ENCODE data around the gene DIAPH1.

DIAPH1 gene

GRCh38 chr5:141519605-141520565, 98.9 kb downstream of the DIAPH1 start:
- DNase-seq (ENCODE audit: low read depth) = no peak

- no peak for DNase-seq (ENCODE audit: low read depth)
Measured at GRCh38 chr5:141518618-141519015, 100.2 kb downstream of the DIAPH1 start.

- DNase-seq (ENCODE audit: low read depth) = no peak
Measured at GRCh38 chr5:141517880-141518617, 100.8 kb downstream of the DIAPH1 start.

- no peak for DNase-seq (ENCODE audit: low read depth)
Measured at GRCh38 chr5:141517312-141517711, 101.5 kb downstream of the DIAPH1 start.

- no peak for DNase-seq (ENCODE audit: low read depth)
Measured at GRCh38 chr5:141516672-141517025, 102.2 kb downstream of the DIAPH1 start.

- no peak for DNase-seq (ENCODE audit: low read depth)
Measured at GRCh38 chr5:141515946-141516671, 102.7 kb downstream of the DIAPH1 start.

- DNase-seq (ENCODE audit: low read depth) = no peak
Measured at GRCh38 chr5:141515141-141515540, 103.7 kb downstream of the DIAPH1 start.

GRCh38 chr5:141514330-141515133, 104.3 kb downstream of the DIAPH1 start:
- DNase-seq (ENCODE audit: low read depth) = no peak

- DNase-seq (ENCODE audit: low read depth) = no peak
Measured at GRCh38 chr5:141513627-141514329, 105.0 kb downstream of the DIAPH1 start.

GRCh38 chr5:141512911-141513626, 105.7 kb downstream of the DIAPH1 start:
- no peak for DNase-seq (ENCODE audit: low read depth)

- DNase-seq (ENCODE audit: low read depth) = no peak
Measured at GRCh38 chr5:141512390-141512910, 106.3 kb downstream of the DIAPH1 start.

- DNase-seq (ENCODE audit: low read depth) = no peak
Measured at GRCh38 chr5:141511771-141512325, 107.0 kb downstream of the DIAPH1 start.

- no peak for DNase-seq (ENCODE audit: low read depth)
Measured at GRCh38 chr5:141510850-141511601, 107.8 kb downstream of the DIAPH1 start.

GRCh38 chr5:141510160-141510559, 108.6 kb downstream of the DIAPH1 start:
- DNase-seq (ENCODE audit: low read depth) = no peak

- DNase-seq (ENCODE audit: low read depth) = no peak
Measured at GRCh38 chr5:141508798-141509611, 109.8 kb downstream of the DIAPH1 start.

- DNase-seq (ENCODE audit: low read depth) = no peak
Measured at GRCh38 chr5:141508440-141508797, 110.4 kb downstream of the DIAPH1 start.

- no peak for DNase-seq (ENCODE audit: low read depth)
Measured at GRCh38 chr5:141507387-141508091, 111.3 kb downstream of the DIAPH1 start.

All from non-pigmented ciliary epithelial cell (primary cell).